GM12891 (cell line): ENCODE data around the gene KCTD18.
A peak's percentile ranks its signal among the peaks of the same experiment; 100 is the strongest.

Experiments used
- DNase-seq: peaks from one replicate; pipeline ENCODE4 v3.0.0; 2011; ENCODE audit warnings: low spot score; ENCODE audit not compliant: insufficient read length
- FAIRE-seq: peaks from 2 replicates; lab custom pipeline; 2011; peaks lifted over from hg19 to GRCh38; lab: Jason Lieb, UNC
- PAX5 ChIP-seq: IDR thresholded peaks from 2 replicates; pipeline ENCODE4 v1.6.1; 2011; ENCODE audit warnings: low read length, moderate library complexity, mild to moderate bottlenecking; ENCODE audit not compliant: insufficient read depth, severe bottlenecking
- POLR2A ChIP-seq: IDR thresholded peaks from 2 replicates; pipeline ENCODE4 v1.6.1; 2011; ENCODE audit warnings: low read depth, low read length, control low read depth
- POLR2AphosphoS5 ChIP-seq: IDR thresholded peaks from 2 replicates; pipeline ENCODE4 v1.6.1; 2011; ENCODE audit warnings: low read depth, low read length, control low read depth
- POU2F2 ChIP-seq: IDR thresholded peaks from 2 replicates; pipeline ENCODE4 v1.6.1; 2011; ENCODE audit warnings: low read depth, mild to moderate bottlenecking, control low read depth, low read length, moderate library complexity
- SPI1 ChIP-seq: IDR thresholded peaks from 2 replicates; pipeline ENCODE4 v1.6.1; 2011; ENCODE audit warnings: low read depth, low read length, control low read depth
- TAF1 ChIP-seq: IDR thresholded peaks from 2 replicates; pipeline ENCODE4 v1.6.1; 2011; ENCODE audit warnings: low read depth, low read length, control low read depth

KCTD18 gene

DNA sequence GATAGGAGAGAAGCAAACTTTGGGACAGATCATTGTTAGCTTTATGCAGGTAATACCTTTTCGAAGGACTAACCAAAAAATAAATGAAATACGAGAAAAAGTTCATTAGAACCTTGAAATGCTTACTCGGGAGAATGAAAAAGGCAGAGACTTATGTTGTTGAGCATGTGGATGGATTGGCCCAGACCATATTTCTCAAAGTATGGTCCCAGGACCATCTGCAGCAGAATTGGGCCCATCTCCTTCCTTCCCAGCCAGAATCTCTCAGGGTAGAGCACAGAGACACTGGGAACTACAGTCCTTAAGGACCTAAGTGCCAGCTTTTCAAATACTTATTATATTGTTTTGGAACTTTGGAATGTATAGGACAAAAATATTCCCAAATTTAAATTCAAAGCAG lies 50.8 kb downstream of the KCTD18 start:
- FAIRE-seq (no peak), DNase-seq (no peak)
- no peak for TF ChIP-seq TAF1
- no peak for TF ChIP-seq POLR2AphosphoS5
- no peak for TF ChIP-seq PAX5
- no peak for TF ChIP-seq SPI1
- TF ChIP-seq POU2F2, result no peak
- TF ChIP-seq POLR2A, result no peak

GRCh38 chr2:200456567-200456966 lies 53.3 kb downstream of the KCTD18 start:
- DNase-seq, result no peak
- TF ChIP-seq SPI1 (no peak), POLR2AphosphoS5 (no peak), TAF1 (no peak), POLR2A (no peak), PAX5 (no peak), POU2F2 (no peak)
- FAIRE-seq, result peak; percentile 28

DNA sequence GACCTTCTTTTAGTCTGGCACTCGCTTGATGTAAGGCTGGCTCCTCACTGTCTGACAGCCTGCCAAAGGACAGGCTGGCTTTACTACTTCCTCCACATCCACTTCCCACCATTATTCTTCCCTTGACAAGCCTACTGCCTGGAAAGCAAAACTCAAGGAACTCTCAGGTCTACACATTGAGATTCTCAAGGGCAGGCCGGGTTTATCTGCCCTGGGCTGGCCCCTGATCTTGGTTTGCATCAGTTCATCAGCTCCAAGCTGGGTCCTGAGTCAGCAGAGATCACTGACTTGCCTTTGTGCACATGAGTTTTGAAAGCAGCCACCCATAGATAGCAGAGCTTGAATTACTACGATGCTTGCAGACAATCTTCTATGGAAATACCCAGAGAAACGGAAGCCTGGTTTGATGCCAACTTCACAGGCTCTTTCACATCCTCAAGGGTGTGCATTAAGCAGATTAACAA lies 53.9 kb downstream of the KCTD18 start:
- TF ChIP-seq POU2F2 (no peak), SPI1 (peak; percentile 60), PAX5 (peak; percentile 62), TAF1 (no peak)
- no peak for DNase-seq
- FAIRE-seq, result peak; percentile 82

DNA sequence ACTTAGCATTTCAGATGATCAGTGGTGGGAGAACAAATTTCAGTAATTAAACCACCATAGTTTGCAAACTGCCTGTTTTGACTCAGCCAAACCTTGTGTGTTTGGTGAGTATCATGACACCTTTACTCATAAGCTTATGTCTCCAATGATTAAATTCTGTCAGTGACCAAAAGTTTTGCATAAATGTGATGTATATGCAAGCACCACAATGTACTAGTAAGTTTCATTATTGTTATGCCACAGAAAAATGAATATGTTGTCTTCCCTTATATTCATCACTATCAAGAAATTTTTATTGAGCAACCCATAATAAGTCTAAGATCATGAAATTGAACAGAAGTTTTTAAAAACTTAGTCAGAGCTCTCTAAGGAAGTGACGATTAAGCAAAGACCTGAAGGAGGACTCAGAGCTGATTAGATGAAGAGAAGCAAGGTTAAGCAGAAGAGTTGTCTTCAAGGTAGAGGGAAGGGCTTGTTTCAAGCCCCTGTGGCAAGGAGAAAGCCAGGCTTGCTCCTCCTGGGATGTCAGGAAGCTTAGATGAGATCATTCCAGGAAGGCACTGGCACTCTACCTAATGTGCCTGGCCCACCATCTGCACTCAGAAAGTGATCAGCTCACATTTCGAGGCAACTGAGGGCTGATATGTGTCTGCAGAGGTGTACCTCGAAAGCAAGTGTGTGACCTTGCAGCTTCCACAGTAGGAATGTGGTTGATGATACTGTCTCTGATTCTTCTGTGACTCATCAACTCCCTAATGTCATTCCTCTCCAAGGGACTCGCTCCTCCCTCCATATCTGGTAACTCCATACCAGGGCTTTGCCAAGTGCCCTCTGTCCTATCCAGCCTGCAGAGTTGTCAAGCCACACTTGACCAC lies 54.7 kb downstream of the KCTD18 start:
- DNase-seq, result no peak
- FAIRE-seq, result peak; percentile 78
- TF ChIP-seq PAX5 (no peak), POLR2AphosphoS5 (no peak), POU2F2 (peak; percentile 85; the same call in 1 of the 2 replicates)

DNA sequence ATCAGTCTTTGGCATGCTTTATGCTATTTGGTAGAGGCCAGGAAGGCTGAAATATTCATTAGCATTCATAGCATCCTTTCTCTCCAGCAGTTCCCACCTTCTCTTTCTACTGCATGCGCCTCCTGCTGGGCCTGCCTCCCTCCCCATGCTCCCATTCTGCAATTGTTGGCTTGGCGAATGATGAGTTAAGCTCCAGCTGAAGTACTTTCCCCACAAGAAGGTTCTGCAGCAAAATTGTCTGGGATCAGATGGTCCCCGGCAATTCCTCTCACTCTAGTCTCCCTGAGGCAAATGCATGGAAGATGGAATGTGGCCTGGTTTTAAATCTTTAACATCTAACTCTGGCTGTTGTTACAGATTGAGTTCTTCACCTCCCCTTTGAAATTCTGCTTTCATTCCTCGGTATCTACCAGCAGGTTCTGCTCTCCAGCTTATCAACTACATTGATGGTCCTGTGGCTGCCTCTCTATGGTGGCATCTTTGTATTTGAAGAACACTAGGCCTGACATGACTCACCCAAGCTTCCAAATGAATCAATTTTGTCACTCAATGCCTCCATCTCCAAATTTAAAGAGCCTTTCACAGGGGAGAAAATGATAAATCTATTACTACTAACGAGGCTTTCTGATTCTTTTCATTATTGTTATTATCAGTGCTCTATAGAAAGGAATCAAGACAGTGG lies 55.9 kb downstream of the KCTD18 start:
- TF ChIP-seq POLR2A, result no peak
- no peak for TF ChIP-seq PAX5
- FAIRE-seq, result no peak
- DNase-seq, result no peak

- no peak for TF ChIP-seq POLR2AphosphoS5
- DNase-seq (no peak), FAIRE-seq (no peak)
Observed at GRCh38 chr2:200453142-200453852, 56.6 kb downstream of the KCTD18 start.

- TF ChIP-seq SPI1, result no peak
- TF ChIP-seq PAX5, result no peak
- no peak for TF ChIP-seq POU2F2
- no peak for TF ChIP-seq POLR2AphosphoS5
- TF ChIP-seq TAF1, result no peak
- no peak for TF ChIP-seq POLR2A
- FAIRE-seq, result no peak
- DNase-seq, result no peak
Observed at GRCh38 chr2:200452377-200452776, 57.5 kb downstream of the KCTD18 start.

DNA sequence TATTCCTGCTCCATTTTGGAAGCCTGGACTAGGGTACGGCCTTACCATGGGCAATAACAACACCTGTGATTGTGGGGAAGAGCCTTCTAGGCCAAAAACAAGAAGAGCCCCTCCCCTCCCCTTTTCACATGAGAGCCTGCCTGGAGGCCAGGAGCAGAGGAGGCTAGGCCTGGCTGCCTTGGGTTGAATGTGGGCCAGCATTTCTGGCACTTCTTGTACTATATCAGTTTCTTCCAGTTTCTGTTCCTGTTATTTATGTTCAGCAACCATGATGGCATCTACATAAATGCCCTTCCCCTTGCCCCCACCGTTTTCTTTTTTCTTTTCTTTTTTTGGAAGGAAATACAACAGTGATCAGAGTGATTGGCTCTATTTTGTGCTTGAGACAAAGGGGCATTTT lies 58.4 kb downstream of the KCTD18 start:
- no peak for TF ChIP-seq POLR2AphosphoS5
- no peak for TF ChIP-seq POLR2A
- TF ChIP-seq PAX5, result peak; percentile 39
- TF ChIP-seq SPI1, result peak; percentile 85
- TF ChIP-seq POU2F2, result no peak
- FAIRE-seq, result no peak
- DNase-seq, result no peak

GRCh38 chr2:200450288-200450687 lies 59.6 kb downstream of the KCTD18 start:
- FAIRE-seq (peak; percentile 51), DNase-seq (no peak)
- TF ChIP-seq POLR2A (no peak), POLR2AphosphoS5 (no peak), PAX5 (no peak), TAF1 (no peak), SPI1 (peak; percentile 41; the same call in 1 of the 2 replicates), POU2F2 (no peak)
